Vagina (tissue), 2 donors: ENCODE results near the gene ABCB10. TPM values are rescaled to one million over a fixed set of nuclear protein-coding genes. Genes with fewer than 3 reads are reported as not detected.

Experiments used
- DNase-seq, 2 donors: peaks; one replicate each; pipeline ENCODE4 v3.0.0-alpha.2; 2017; ENCODE audit errors: extremely low spot score in 2 of 2
- H3K27ac ChIP-seq: fragments of 200-600 bp; sonication (generic); one replicate; pipeline ENCODE4 v1.5.1; 2019
- H3K27me3 ChIP-seq: fragments of 200-600 bp; sonication (generic); one replicate; pipeline ENCODE4 v1.5.1; 2019
- H3K36me3 ChIP-seq, 2 donors: fragments of 200-600 bp; sonication (generic); one replicate each; pipeline ENCODE4 v1.5.1; 2017 to 2019
- H3K4me1 ChIP-seq: fragments of 200-600 bp; sonication (generic); one replicate; pipeline ENCODE4 v1.5.1; 2019
- H3K4me3 ChIP-seq, 2 donors: fragments of 200-600 bp; sonication (generic); 1 replicate in 1 of 2; 2 replicates in 1 of 2; pipeline ENCODE4 v1.5.1; 2016 to 2019
- H3K9me3 ChIP-seq: fragments of 200-600 bp; sonication (generic); one replicate; pipeline ENCODE4 v1.5.1; 2019
- CTCF ChIP-seq, 3 experiments: fragments of 450-650 bp in 2 of 3; fragments of 200-600 bp in 1 of 3; sonication (generic) in 1 of 3; IDR thresholded peaks; one replicate each; pipeline ENCODE4 v1.5.1; 2017 to 2019; ENCODE audit warnings: antibody characterized with exemption in 3 of 3, mild to moderate bottlenecking in 2 of 3, moderate library complexity in 2 of 3
- POLR2A ChIP-seq, 2 donors: fragments of 450-650 bp; IDR thresholded peaks; one replicate each; pipeline ENCODE4 v1.6.1; 2017; ENCODE audit warnings: antibody characterized with exemption in 2 of 2, mild to moderate bottlenecking in 2 of 2, moderate library complexity in 2 of 2
- POLR2AphosphoS5 ChIP-seq, 2 donors: sonication (generic); formaldehyde crosslinking; IDR thresholded peaks; one replicate each; pipeline ENCODE4 v1.9.0; 2017; ENCODE audit warnings: antibody characterized with exemption in 2 of 2, mild to moderate bottlenecking in 2 of 2, low read depth in 1 of 2; ENCODE audit not compliant: insufficient read depth in 1 of 2
- intact Hi-C: fragments of 100-400 bp; cut with DNase I; formaldehyde crosslinking; loops from one replicate; pipeline ENCODE4 v1.15.1; 2023
- small RNA-seq: library from RNA; depleted of rRNA; stranded (forward); fragments of <200 nt; gene quantifications from one replicate; pipeline ENCODE3, GENCODE V24; 2016
- total RNA-seq: library from RNA; depleted of rRNA; stranded (reverse); fragments of >200 nt; gene quantifications from one replicate; pipeline ENCODE4 v1.2.3, GENCODE V29; 2016

The ABCB10 gene
- total RNA-seq, 1 donor from 2014 or later, result 12.5 TPM

- intact Hi-C loops, result no loop called here
- Histone ChIP-seq H3K36me3 (peaks cover 0 to 66% of the 10 kb centered on the region in 2 donors), H3K27me3 (no peaks in the 10 kb centered on the region), H3K4me1 (no peaks in the 10 kb centered on the region), H3K4me3 (no peak overlapping the region), H3K27ac (no peak overlapping the region), H3K9me3 (no peaks in the 10 kb centered on the region)
- no peak for DNase-seq
- TF ChIP-seq POLR2AphosphoS5 (IDR thresholded peaks at IDR 0.05; ENCODE audit: insufficient read depth in 1 of 2, low read depth in 1 of 2) (no peak), POLR2A (IDR thresholded peaks at IDR 0.05) (no peak), CTCF (IDR thresholded peaks at IDR 0.05) (no peak)
Observed at GRCh38 chr1:229470406-229471043, 88.0 kb downstream of the ABCB10 start.

- Histone ChIP-seq H3K9me3 (no peaks in the 10 kb centered on the region), H3K27ac (no peak overlapping the region), H3K4me1 (no peaks in the 10 kb centered on the region), H3K4me3 (no peak overlapping the region), H3K36me3 (peaks cover 8 to 69% of the 10 kb centered on the region in 2 donors), H3K27me3 (no peaks in the 10 kb centered on the region)
- DNase-seq, result no peak
- TF ChIP-seq CTCF (IDR thresholded peaks at IDR 0.05) (no peak), POLR2AphosphoS5 (IDR thresholded peaks at IDR 0.05; ENCODE audit: insufficient read depth in 1 of 2, low read depth in 1 of 2) (no peak), POLR2A (IDR thresholded peaks at IDR 0.05) (no peak)
- intact Hi-C loops, result no loop called here
Observed at GRCh38 chr1:229466887-229467286, 91.6 kb downstream of the ABCB10 start.

Small RNAs within 50 kb of the gene (small RNA-seq; reads per million reads assigned to genes)
- gene HMGN2P19 (not detected), gene RNA5SP78 (not detected), gene RNU4-21P (not detected)

Other genes with a start within 250 kb of the ABCB10 start
- 3.9 TPM for gene CCSAP, start 215.7 kb downstream of the ABCB10 start, total RNA-seq
- not detected for gene ACTA1, start 124.6 kb downstream of the ABCB10 start, total RNA-seq
- 38.3 TPM for gene NUP133, start 50.4 kb downstream of the ABCB10 start, total RNA-seq
- gene TAF5L, start 67.4 kb upstream of the ABCB10 start, total RNA-seq, result 12.5 TPM
- 9.3 TPM for gene URB2, start 67.5 kb upstream of the ABCB10 start, total RNA-seq